ENCODE measurements around the gene UGT1A3.

GRCh38 chr2:233820774-233821105, 91.9 kb downstream of the UGT1A3 start:
- TF ChIP-seq, protein P1, sequence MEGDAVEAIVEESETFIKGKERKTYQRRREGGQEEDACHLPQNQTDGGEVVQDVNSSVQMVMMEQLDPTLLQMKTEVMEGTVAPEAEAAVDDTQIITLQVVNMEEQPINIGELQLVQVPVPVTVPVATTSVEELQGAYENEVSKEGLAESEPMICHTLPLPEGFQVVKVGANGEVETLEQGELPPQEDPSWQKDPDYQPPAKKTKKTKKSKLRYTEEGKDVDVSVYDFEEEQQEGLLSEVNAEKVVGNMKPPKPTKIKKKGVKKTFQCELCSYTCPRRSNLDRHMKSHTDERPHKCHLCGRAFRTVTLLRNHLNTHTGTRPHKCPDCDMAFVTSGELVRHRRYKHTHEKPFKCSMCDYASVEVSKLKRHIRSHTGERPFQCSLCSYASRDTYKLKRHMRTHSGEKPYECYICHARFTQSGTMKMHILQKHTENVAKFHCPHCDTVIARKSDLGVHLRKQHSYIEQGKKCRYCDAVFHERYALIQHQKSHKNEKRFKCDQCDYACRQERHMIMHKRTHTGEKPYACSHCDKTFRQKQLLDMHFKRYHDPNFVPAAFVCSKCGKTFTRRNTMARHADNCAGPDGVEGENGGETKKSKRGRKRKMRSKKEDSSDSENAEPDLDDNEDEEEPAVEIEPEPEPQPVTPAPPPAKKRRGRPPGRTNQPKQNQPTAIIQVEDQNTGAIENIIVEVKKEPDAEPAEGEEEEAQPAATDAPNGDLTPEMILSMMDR (IDR thresholded peaks at IDR 0.05; ENCODE audit: poor library complexity) = no peak
- no peak for TF ChIP-seq EZH2 (IDR thresholded peaks at IDR 0.05; ENCODE audit: borderline replicate concordance)
